WTC11 (cell line): Measurements from ENCODE around the gene TTLL5. TPM values are rescaled to one million over a fixed set of nuclear protein-coding genes. Genes with fewer than 3 reads are reported as not detected.

Experiments
- ATAC-seq: fragments of 200-7000 bp; cut with Tn5 transposase; 2 replicates; pipeline ENCODE4 v1.10.0; 2021; ENCODE audit warnings: mild to moderate bottlenecking, moderate library complexity
- CTCF ChIA-PET: fragments of 300-600 bp; sonication (Branson Sonifier 250); formaldehyde crosslinking; loops from one replicate; lab custom pipeline; 2021; ENCODE audit warnings: antibody characterized with exemption; lab: Charles Lee
- POLR2A ChIA-PET: fragments of 350-600 bp; sonication (Branson Sonifier 250); formaldehyde crosslinking; loops from one replicate; lab custom pipeline; 2021; ENCODE audit warnings: antibody characterized with exemption; lab: Charles Lee
- DNase-seq: peaks from one replicate; pipeline ENCODE4 v3.0.0; 2021; ENCODE audit warnings: low spot score
- H3K27ac Mint-ChIP-seq: 2 replicates; pipeline ENCODE4 v1.8.0; 2021; ENCODE audit warnings: mixed read lengths
- H3K27me3 Mint-ChIP-seq: 2 replicates; pipeline ENCODE4 v1.8.0; 2021; ENCODE audit warnings: low read depth, mild to moderate bottlenecking, moderate library complexity, mixed read lengths
- H3K36me3 Mint-ChIP-seq: 2 replicates; pipeline ENCODE4 v1.8.0; 2021; ENCODE audit warnings: mixed read lengths
- H3K4me1 Mint-ChIP-seq: 2 replicates; pipeline ENCODE4 v1.8.0; 2022; ENCODE audit warnings: mixed read lengths
- H3K4me3 Mint-ChIP-seq: 2 replicates; pipeline ENCODE4 v1.8.0; 2021; ENCODE audit warnings: mild to moderate bottlenecking, moderate library complexity, mixed read lengths
- H3K9me3 Mint-ChIP-seq: 2 replicates; pipeline ENCODE4 v1.8.0; 2021; ENCODE audit warnings: mixed read lengths
- CBFB ChIP-seq: sonication (generic); formaldehyde crosslinking; IDR thresholded peaks from 2 replicates; pipeline ENCODE4 v1.8.1; 2022; ENCODE audit warnings: mild to moderate bottlenecking, low read depth, missing genetic modification reagents
- CREB1 ChIP-seq: sonication (generic); formaldehyde crosslinking; IDR thresholded peaks from 2 replicates; pipeline ENCODE4 v1.8.0; 2023; ENCODE audit warnings: mild to moderate bottlenecking, missing genetic modification reagents
- CTCF ChIP-seq: fragments of 200-600 bp; IDR thresholded peaks from 2 replicates; pipeline ENCODE4 v1.8.0; 2022; ENCODE audit warnings: antibody characterized with exemption
- ELF4 ChIP-seq: sonication (generic); formaldehyde crosslinking; IDR thresholded peaks from 2 replicates; pipeline ENCODE4 v1.8.1; 2022; ENCODE audit warnings: low read depth, mild to moderate bottlenecking, moderate library complexity, missing genetic modification reagents
- ERG ChIP-seq: fragments of 250-450 bp; sonication (Bioruptor Pico); IDR thresholded peaks from 2 replicates; pipeline ENCODE4 v1.8.0; 2021; ENCODE audit warnings: mild to moderate bottlenecking
- GABPB1 ChIP-seq: sonication (generic); formaldehyde crosslinking; IDR thresholded peaks from 2 replicates; pipeline ENCODE4 v1.8.1; 2023; ENCODE audit warnings: mild to moderate bottlenecking, missing genetic modification reagents
- HMGA2 ChIP-seq: fragments of 250-450 bp; sonication (Bioruptor Pico); IDR thresholded peaks from 2 replicates; pipeline ENCODE4 v1.4.0; 2021; ENCODE audit warnings: mild to moderate bottlenecking, moderate library complexity
- NR1H2 ChIP-seq: sonication (generic); formaldehyde crosslinking; IDR thresholded peaks from 2 replicates; pipeline ENCODE4 v1.9.0; 2021; ENCODE audit warnings: mild to moderate bottlenecking, moderate library complexity, missing genetic modification reagents
- PRRX2 ChIP-seq: fragments of 250-450 bp; sonication (Bioruptor Pico); IDR thresholded peaks from 2 replicates; pipeline ENCODE4 v1.8.0; 2021; ENCODE audit warnings: mild to moderate bottlenecking
- SP1 ChIP-seq: sonication (generic); formaldehyde crosslinking; conservative IDR thresholded peaks from 2 replicates; pipeline ENCODE4 v1.8.1; 2022; ENCODE audit warnings: missing genetic modification reagents
- ZBTB21 ChIP-seq: sonication (generic); formaldehyde crosslinking; IDR thresholded peaks from 2 replicates; pipeline ENCODE4 v1.8.1; 2023; ENCODE audit warnings: mild to moderate bottlenecking, missing genetic modification reagents, borderline replicate concordance
- ZNF281 ChIP-seq: sonication (generic); formaldehyde crosslinking; IDR thresholded peaks from 2 replicates; pipeline ENCODE4 v1.8.0; 2023; ENCODE audit warnings: mild to moderate bottlenecking, missing genetic modification reagents
- ZNF396 ChIP-seq: fragments of 250-450 bp; sonication (Bioruptor Pico); IDR thresholded peaks from 2 replicates; pipeline ENCODE4 v1.8.0; 2021; ENCODE audit warnings: mild to moderate bottlenecking, moderate library complexity, borderline replicate concordance
- ZNF423 ChIP-seq: fragments of 250-450 bp; sonication (Bioruptor Pico); IDR thresholded peaks from 2 replicates; pipeline ENCODE4 v2.1.2; 2022; ENCODE audit warnings: mild to moderate bottlenecking, moderate library complexity
- ZNF532 ChIP-seq: fragments of 250-450 bp; sonication (Bioruptor Pico); IDR thresholded peaks from 2 replicates; pipeline ENCODE4 v1.9.0; 2021; ENCODE audit warnings: mild to moderate bottlenecking, borderline replicate concordance
- total RNA-seq: library from RNA; stranded (reverse); gene quantifications from 3 replicates; pipeline ENCODE4 v1.2.3, GENCODE V29; 2021
- TF ChIP-seq, protein P1 (sequence below): sonication (generic); formaldehyde crosslinking; IDR thresholded peaks from 2 replicates; pipeline ENCODE4 v1.8.0; 2022; ENCODE audit warnings: missing genetic modification reagents
- TF ChIP-seq, protein P2 (sequence below): sonication (generic); formaldehyde crosslinking; IDR thresholded peaks from 2 replicates; pipeline ENCODE4 v1.8.0; 2023; ENCODE audit warnings: missing genetic modification reagents, mild to moderate bottlenecking, borderline replicate concordance

TTLL5 gene
- total RNA-seq, 1 experiment from 2014 or later = 39.6 TPM

DNA sequence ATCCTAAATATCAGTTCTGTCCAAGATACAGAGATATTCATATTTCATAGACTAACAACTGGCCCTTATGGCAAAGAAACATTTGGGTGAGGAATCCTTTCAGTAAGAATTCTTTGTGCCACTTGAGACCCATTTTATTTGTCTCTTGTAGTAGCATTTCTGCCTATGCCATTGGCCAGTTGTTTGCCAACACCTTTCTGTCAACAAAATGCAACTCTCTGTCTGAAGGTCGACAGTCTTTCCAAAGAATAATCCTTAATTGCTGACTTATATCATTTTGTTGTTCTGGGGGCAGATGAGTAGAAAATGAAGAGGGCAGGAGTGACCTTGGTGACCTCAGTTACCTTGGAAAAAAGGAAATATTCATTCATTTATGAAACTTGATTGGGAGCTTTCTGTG lies 335.4 kb downstream of the TTLL5 start:
- DNase-seq (no peak), ATAC-seq (no peak)
- no peaks in the 10 kb centered on the region for H3K27me3 Mint-ChIP-seq
- ChIA-PET POLR2A (no interaction called here), CTCF (no interaction called here)
- H3K9me3 Mint-ChIP-seq = no peaks in the 10 kb centered on the region
- TF ChIP-seq, protein P1, sequence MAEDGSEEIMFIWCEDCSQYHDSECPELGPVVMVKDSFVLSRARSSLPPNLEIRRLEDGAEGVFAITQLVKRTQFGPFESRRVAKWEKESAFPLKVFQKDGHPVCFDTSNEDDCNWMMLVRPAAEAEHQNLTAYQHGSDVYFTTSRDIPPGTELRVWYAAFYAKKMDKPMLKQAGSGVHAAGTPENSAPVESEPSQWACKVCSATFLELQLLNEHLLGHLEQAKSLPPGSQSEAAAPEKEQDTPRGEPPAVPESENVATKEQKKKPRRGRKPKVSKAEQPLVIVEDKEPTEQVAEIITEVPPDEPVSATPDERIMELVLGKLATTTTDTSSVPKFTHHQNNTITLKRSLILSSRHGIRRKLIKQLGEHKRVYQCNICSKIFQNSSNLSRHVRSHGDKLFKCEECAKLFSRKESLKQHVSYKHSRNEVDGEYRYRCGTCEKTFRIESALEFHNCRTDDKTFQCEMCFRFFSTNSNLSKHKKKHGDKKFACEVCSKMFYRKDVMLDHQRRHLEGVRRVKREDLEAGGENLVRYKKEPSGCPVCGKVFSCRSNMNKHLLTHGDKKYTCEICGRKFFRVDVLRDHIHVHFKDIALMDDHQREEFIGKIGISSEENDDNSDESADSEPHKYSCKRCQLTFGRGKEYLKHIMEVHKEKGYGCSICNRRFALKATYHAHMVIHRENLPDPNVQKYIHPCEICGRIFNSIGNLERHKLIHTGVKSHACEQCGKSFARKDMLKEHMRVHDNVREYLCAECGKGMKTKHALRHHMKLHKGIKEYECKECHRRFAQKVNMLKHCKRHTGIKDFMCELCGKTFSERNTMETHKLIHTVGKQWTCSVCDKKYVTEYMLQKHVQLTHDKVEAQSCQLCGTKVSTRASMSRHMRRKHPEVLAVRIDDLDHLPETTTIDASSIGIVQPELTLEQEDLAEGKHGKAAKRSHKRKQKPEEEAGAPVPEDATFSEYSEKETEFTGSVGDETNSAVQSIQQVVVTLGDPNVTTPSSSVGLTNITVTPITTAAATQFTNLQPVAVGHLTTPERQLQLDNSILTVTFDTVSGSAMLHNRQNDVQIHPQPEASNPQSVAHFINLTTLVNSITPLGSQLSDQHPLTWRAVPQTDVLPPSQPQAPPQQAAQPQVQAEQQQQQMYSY (CRISPR knock-in tag) = no peak
- TF ChIP-seq ZBTB21 (no peak), ZNF396 (CRISPR knock-in tag) (no peak), CREB1 (CRISPR knock-in tag) (no peak), ELF4 (CRISPR knock-in tag) (no peak), SP1 (no peak), ZNF281 (CRISPR knock-in tag) (no peak)
- TF ChIP-seq, protein P2, sequence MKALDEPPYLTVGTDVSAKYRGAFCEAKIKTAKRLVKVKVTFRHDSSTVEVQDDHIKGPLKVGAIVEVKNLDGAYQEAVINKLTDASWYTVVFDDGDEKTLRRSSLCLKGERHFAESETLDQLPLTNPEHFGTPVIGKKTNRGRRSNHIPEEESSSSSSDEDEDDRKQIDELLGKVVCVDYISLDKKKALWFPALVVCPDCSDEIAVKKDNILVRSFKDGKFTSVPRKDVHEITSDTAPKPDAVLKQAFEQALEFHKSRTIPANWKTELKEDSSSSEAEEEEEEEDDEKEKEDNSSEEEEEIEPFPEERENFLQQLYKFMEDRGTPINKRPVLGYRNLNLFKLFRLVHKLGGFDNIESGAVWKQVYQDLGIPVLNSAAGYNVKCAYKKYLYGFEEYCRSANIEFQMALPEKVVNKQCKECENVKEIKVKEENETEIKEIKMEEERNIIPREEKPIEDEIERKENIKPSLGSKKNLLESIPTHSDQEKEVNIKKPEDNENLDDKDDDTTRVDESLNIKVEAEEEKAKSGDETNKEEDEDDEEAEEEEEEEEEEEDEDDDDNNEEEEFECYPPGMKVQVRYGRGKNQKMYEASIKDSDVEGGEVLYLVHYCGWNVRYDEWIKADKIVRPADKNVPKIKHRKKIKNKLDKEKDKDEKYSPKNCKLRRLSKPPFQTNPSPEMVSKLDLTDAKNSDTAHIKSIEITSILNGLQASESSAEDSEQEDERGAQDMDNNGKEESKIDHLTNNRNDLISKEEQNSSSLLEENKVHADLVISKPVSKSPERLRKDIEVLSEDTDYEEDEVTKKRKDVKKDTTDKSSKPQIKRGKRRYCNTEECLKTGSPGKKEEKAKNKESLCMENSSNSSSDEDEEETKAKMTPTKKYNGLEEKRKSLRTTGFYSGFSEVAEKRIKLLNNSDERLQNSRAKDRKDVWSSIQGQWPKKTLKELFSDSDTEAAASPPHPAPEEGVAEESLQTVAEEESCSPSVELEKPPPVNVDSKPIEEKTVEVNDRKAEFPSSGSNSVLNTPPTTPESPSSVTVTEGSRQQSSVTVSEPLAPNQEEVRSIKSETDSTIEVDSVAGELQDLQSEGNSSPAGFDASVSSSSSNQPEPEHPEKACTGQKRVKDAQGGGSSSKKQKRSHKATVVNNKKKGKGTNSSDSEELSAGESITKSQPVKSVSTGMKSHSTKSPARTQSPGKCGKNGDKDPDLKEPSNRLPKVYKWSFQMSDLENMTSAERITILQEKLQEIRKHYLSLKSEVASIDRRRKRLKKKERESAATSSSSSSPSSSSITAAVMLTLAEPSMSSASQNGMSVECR (CRISPR knock-in tag) = no peak
- H3K4me1 Mint-ChIP-seq = no peaks in the 10 kb centered on the region
- peaks cover 14% of the 10 kb centered on the region for H3K36me3 Mint-ChIP-seq
- no peak overlapping the region for H3K4me3 Mint-ChIP-seq
- no peak overlapping the region for H3K27ac Mint-ChIP-seq

DNA sequence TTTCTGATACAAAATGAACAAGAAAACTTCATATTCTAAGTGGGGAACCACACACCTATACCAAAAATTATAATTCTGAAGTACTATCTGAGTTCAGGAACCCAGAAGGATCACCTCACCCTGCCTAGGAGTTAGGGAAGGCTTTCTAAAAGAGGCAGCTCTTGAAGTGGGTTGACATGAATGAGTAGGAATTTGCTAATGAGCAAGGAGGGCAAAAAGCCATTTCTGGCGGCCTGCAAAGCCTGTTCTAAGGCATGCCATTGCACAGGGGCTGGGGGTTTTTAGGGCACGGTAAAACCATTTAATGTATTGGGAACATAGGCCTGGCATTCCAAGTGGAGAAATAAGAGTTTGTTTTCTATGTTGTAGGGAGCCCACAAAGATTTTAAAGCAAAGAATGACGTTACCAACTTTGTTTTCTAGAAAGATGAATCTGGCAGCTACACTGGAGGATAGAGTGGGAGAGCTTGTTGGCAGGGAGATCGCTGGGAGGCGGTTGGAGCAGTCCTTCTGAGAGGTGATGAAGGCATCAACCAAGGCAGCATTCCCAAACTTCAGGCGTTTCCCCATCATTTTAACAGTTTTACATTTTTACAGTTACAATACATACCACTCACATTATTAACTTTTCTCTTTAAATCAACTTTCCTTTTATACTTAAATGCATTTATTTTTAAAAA lies 338.6 kb downstream of the TTLL5 start:
- ATAC-seq = no peak
- CTCF ChIA-PET = no interaction called here
- H3K27me3 Mint-ChIP-seq = no peaks in the 10 kb centered on the region
- H3K27ac Mint-ChIP-seq = no peak overlapping the region
- H3K9me3 Mint-ChIP-seq = peaks cover 9% of the 10 kb centered on the region
- H3K4me3 Mint-ChIP-seq = no peak overlapping the region
- no peak for DNase-seq
- POLR2A ChIA-PET = no interaction called here
- no peaks in the 10 kb centered on the region for H3K4me1 Mint-ChIP-seq
- peaks cover 32% of the 10 kb centered on the region for H3K36me3 Mint-ChIP-seq
- TF ChIP-seq HMGA2 (CRISPR knock-in tag) (no peak), ZNF532 (no peak), CTCF (no peak), CBFB (CRISPR knock-in tag) (no peak), ZNF423 (CRISPR knock-in tag) (no peak), ERG (CRISPR knock-in tag) (no peak), PRRX2 (CRISPR knock-in tag) (no peak), GABPB1 (no peak), NR1H2 (CRISPR knock-in tag) (no peak)
